ENCODE results near the gene WDFY4. TPM values are rescaled to one million over a fixed set of nuclear protein-coding genes. Genes with fewer than 3 reads are reported as not detected.

Gene WDFY4
- total RNA-seq, 1 donor from 2014 or later, result 6.4 TPM

- TF ChIP-seq CTCF (IDR thresholded peaks at IDR 0.05) (no peak), POLR2AphosphoS5 (IDR thresholded peaks at IDR 0.05; ENCODE audit: insufficient read depth in 1 of 2, low read depth in 1 of 2) (no peak), POLR2A (IDR thresholded peaks at IDR 0.05) (no peak)
- Histone ChIP-seq H3K27ac (no peak overlapping the region), H3K4me1 (peaks cover 20% of the 10 kb centered on the region), H3K36me3 (no peaks in the 10 kb centered on the region), H3K27me3 (no peaks in the 10 kb centered on the region), H3K9me3 (no peaks in the 10 kb centered on the region), H3K4me3 (no peak overlapping the region)
- peak in 1 of 2 donors; percentile 52 for DNase-seq (ENCODE audit: extremely low spot score in 2 of 2)
- intact Hi-C loops (cut with DNase I), result no loop called here
Observed at GRCh38 chr10:48653347-48653746, 31.3 kb upstream of the WDFY4 start.

GRCh38 chr10:48653944-48654698, 30.6 kb upstream of the WDFY4 start:
- no peaks in the 10 kb centered on the region for H3K27me3 ChIP-seq

GRCh38 chr10:48655411-48656240, 29.0 kb upstream of the WDFY4 start:
- Histone ChIP-seq H3K4me3 (peak overlapping the region; percentile 40 to 47), H3K36me3 (no peaks in the 10 kb centered on the region), H3K4me1 (peaks cover 20% of the 10 kb centered on the region), H3K27ac (no peak overlapping the region), H3K9me3 (no peaks in the 10 kb centered on the region), H3K27me3 (no peaks in the 10 kb centered on the region)
- TF ChIP-seq POLR2A (IDR thresholded peaks at IDR 0.05), result no peak
- TF ChIP-seq POLR2AphosphoS5 (IDR thresholded peaks at IDR 0.05; ENCODE audit: insufficient read depth in 1 of 2, low read depth in 1 of 2), result peak in 1 of 2 donors; percentile 16
- no peak for TF ChIP-seq CTCF (IDR thresholded peaks at IDR 0.05)
- intact Hi-C loops (cut with DNase I), result loop anchor here (5.0 kb wide), 2 partner anchors 103 to 293 kb away; no protein-coding TSS in a partner anchor
- peak in 1 of 2 donors; percentile 94 for DNase-seq (ENCODE audit: extremely low spot score in 2 of 2)

More at GRCh38 chr10:48653944-48654698, 30.6 kb upstream of the WDFY4 start:
- TF ChIP-seq CTCF (IDR thresholded peaks at IDR 0.05) (no peak), POLR2A (IDR thresholded peaks at IDR 0.05) (no peak), POLR2AphosphoS5 (IDR thresholded peaks at IDR 0.05; ENCODE audit: insufficient read depth in 1 of 2, low read depth in 1 of 2) (no peak)
- peak in 1 of 2 donors; percentile 55 for DNase-seq (ENCODE audit: extremely low spot score in 2 of 2)
- Histone ChIP-seq H3K27ac (no peak overlapping the region), H3K36me3 (no peaks in the 10 kb centered on the region), H3K4me3 (no peak overlapping the region), H3K9me3 (no peaks in the 10 kb centered on the region), H3K4me1 (peaks cover 20% of the 10 kb centered on the region)
- intact Hi-C loops (cut with DNase I), result no loop called here

- H3K4me3 ChIP-seq, result peak overlapping the region; percentile 40 to 47
- intact Hi-C loops (cut with DNase I), result loop anchor here (5.0 kb wide), 2 partner anchors 104 to 294 kb away; no protein-coding TSS in a partner anchor
- H3K36me3 ChIP-seq, result no peaks in the 10 kb centered on the region
- DNase-seq (ENCODE audit: extremely low spot score in 2 of 2), result peak; percentile 85 to 92
- no peaks in the 10 kb centered on the region for H3K9me3 ChIP-seq
- TF ChIP-seq CTCF (IDR thresholded peaks at IDR 0.05), result peak; percentile 86 to 99 (median 93)
- TF ChIP-seq POLR2A (IDR thresholded peaks at IDR 0.05), result no peak
- no peaks in the 10 kb centered on the region for H3K27me3 ChIP-seq
- H3K4me1 ChIP-seq, result peaks cover 20% of the 10 kb centered on the region
- no peak overlapping the region for H3K27ac ChIP-seq
Observed at GRCh38 chr10:48656241-48656913, 28.3 kb upstream of the WDFY4 start.
